ENCODE data around the gene UROS. TPM values are rescaled to one million over a fixed set of nuclear protein-coding genes. Genes with fewer than 3 reads are reported as not detected.

Gene UROS
- total RNA-seq, 6 donors from 2014 or later, result 26.3 to 48.0 (median 37.2) TPM

DNA sequence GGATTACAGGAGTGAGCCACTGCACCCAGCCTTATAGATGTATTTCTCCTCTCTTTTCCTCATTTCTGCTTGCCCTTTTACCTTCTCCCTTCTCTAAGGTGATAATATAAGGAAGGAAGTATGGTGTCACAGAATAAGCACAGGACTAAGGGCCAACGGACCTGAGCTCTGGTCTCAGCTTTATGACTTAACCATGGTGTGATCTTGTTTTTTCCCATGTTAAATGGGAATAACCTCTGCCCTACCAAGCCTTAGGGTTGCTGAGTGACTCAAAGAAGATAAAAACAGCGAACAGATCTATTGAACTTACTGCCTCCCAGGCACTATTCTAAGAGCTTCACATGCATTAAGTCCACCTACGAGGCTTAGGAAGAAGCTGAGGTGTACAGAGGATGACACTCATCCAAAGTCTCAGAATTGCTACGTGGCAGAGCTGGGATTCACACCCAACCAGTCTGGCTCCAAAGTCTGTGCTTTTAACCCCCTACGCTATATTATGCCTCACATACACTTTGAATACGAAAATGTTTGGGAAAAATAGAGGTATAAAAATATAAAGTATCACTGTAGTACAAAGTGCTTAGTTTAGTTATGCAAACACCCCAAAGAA, 5.6 kb downstream of the UROS start:
- no peaks in the 10 kb centered on the region for H3K27me3 ChIP-seq
- no peak overlapping the region for H3K27ac ChIP-seq
- 86% methylated on average over 6 of the region's 6 CpGs for WGBS, 2 donors
- H3K4me1 ChIP-seq, result peaks cover 7 to 18% (median 12%) of the 10 kb centered on the region in 4 donors
- no peak for TF ChIP-seq EP300 (IDR thresholded peaks at IDR 0.05)
- TF ChIP-seq POLR2AphosphoS5 (IDR thresholded peaks at IDR 0.05), result no peak
- TF ChIP-seq, protein P1, sequence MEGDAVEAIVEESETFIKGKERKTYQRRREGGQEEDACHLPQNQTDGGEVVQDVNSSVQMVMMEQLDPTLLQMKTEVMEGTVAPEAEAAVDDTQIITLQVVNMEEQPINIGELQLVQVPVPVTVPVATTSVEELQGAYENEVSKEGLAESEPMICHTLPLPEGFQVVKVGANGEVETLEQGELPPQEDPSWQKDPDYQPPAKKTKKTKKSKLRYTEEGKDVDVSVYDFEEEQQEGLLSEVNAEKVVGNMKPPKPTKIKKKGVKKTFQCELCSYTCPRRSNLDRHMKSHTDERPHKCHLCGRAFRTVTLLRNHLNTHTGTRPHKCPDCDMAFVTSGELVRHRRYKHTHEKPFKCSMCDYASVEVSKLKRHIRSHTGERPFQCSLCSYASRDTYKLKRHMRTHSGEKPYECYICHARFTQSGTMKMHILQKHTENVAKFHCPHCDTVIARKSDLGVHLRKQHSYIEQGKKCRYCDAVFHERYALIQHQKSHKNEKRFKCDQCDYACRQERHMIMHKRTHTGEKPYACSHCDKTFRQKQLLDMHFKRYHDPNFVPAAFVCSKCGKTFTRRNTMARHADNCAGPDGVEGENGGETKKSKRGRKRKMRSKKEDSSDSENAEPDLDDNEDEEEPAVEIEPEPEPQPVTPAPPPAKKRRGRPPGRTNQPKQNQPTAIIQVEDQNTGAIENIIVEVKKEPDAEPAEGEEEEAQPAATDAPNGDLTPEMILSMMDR (IDR thresholded peaks at IDR 0.05), result no peak
- TF ChIP-seq POLR2A (IDR thresholded peaks at IDR 0.05), result no peak
- DNase-seq (no peak), ATAC-seq (ENCODE audit: low FRiP score in 2 of 2) (no peak)
- peaks cover 0 to 34% (median 22%) of the 10 kb centered on the region in 4 donors for H3K36me3 ChIP-seq
- H3K4me3 ChIP-seq, result no peak overlapping the region
- H3K9me3 ChIP-seq, result no peaks in the 10 kb centered on the region

DNA sequence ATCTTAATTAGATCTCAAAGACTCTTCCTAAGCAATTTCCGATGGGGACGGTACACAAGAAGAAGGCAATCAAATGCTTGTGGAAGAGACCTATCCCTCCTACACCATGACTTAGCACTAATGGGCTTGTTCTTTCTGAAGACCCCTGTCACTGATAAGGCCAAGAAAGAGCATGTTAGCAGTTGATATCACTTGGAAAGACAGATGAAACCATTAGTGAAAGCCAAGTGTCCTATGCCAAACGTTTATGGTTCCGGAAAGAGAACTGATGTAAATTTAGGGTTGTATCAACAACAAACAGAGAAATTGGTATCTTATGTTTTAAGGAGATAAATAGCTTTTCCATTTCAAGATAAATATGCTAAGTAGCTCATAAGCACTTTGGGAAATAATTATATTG, 6.5 kb downstream of the UROS start:
- Histone ChIP-seq H3K9me3 (no peaks in the 10 kb centered on the region), H3K36me3 (peaks cover 0 to 40% (median 22%) of the 10 kb centered on the region in 4 donors), H3K27me3 (no peaks in the 10 kb centered on the region), H3K4me1 (peaks cover 0 to 9% (median 3%) of the 10 kb centered on the region in 4 donors), H3K27ac (no peak overlapping the region), H3K4me3 (no peak overlapping the region)
- 88 to 89% methylated on average over 4 of the region's 4 CpGs for WGBS, 2 donors
- TF ChIP-seq EP300 (IDR thresholded peaks at IDR 0.05) (no peak), POLR2A (IDR thresholded peaks at IDR 0.05) (no peak), POLR2AphosphoS5 (IDR thresholded peaks at IDR 0.05) (no peak)
- TF ChIP-seq, protein P1 (IDR thresholded peaks at IDR 0.05), result no peak
- DNase-seq (no peak), ATAC-seq (ENCODE audit: low FRiP score in 2 of 2) (no peak)

DNA sequence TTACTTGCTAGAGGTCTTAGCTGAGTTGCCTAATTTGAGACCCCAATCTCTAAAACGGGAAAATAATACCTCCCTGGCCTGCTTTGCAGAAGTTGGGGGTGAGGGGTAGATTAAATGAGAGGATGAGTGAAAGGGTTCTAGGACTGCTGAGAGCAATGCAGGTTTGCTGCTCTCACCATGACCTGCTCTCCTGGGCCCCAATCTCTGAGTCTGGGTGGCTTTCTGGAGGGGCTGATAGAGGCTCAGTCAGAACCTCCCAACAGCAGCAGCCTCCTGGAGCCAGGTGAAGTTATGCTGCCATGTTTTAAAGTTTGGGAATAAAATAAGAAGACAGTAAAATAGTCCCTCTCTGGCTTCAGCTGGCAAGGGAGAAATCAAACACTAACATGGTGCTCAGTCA, 7.3 kb downstream of the UROS start:
- TF ChIP-seq POLR2A (IDR thresholded peaks at IDR 0.05) (no peak), POLR2AphosphoS5 (IDR thresholded peaks at IDR 0.05) (no peak), EP300 (IDR thresholded peaks at IDR 0.05) (no peak)
- TF ChIP-seq, protein P1 (IDR thresholded peaks at IDR 0.05), result no peak
- 0 to 32% methylated on average over 1 of the region's 1 CpG for WGBS, 2 donors

DNA sequence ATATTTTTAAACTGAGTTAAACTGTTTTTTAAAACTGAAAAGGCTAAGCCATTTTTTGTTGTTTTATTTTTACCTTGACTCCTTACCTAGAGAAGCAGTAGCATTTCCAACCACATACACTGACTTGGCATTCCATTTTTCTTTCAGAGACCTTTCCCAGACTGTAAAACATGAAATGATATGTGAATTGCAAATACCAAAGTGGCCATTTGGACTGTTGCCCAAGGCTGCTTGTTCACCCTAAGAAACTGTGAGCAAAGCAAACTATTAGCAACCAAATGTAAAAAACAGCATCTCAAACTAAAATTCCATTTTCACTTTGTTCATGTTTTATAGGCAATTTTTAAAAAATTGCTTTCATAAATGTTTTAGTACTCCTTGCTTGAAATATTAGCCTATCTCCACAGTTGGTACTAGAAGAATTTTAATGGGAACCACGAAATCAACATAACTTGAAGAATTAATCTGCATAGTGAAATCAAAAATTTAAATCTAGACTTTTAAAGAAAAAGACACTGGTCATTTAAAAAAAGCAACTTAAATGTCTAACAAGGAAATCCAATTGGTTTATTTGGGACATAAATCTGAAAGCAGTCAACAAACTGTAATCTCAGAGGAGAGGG, 10.8 kb downstream of the UROS start:
- Histone ChIP-seq H3K27me3 (no peaks in the 10 kb centered on the region), H3K4me1 (no peaks in the 10 kb centered on the region), H3K27ac (no peak overlapping the region), H3K4me3 (no peak overlapping the region), H3K36me3 (peaks cover 3 to 63% (median 34%) of the 10 kb centered on the region in 4 donors), H3K9me3 (no peaks in the 10 kb centered on the region)
- ATAC-seq (ENCODE audit: low FRiP score in 2 of 2), result no peak
- 87 to 92% methylated on average over 1 of the region's 1 CpG for WGBS, 2 donors
- TF ChIP-seq POLR2A (IDR thresholded peaks at IDR 0.05), result no peak
- TF ChIP-seq EP300 (IDR thresholded peaks at IDR 0.05), result no peak
- TF ChIP-seq, protein P1 (IDR thresholded peaks at IDR 0.05), result no peak
- no peak for TF ChIP-seq POLR2AphosphoS5 (IDR thresholded peaks at IDR 0.05)
- no peak for DNase-seq

More for the DNA sequence above, 7.3 kb downstream of the UROS start:
- Histone ChIP-seq H3K27me3 (no peaks in the 10 kb centered on the region), H3K4me3 (no peak overlapping the region), H3K36me3 (peaks cover 0 to 48% (median 25%) of the 10 kb centered on the region in 4 donors), H3K27ac (no peak overlapping the region), H3K4me1 (peaks cover 0 to 6% (median 0%) of the 10 kb centered on the region in 4 donors), H3K9me3 (no peaks in the 10 kb centered on the region)
- ATAC-seq (ENCODE audit: low FRiP score in 2 of 2), result no peak
- no peak for DNase-seq

Data from upper lobe of left lung (tissue), 6 donors.